Measurements from ENCODE around the gene ELK3. TPM values are rescaled to one million over a fixed set of nuclear protein-coding genes. Genes with fewer than 3 reads are reported as not detected.

Gene ELK3
- total RNA-seq, 1 experiment from 2014 or later, result 34.1 TPM

DNA sequence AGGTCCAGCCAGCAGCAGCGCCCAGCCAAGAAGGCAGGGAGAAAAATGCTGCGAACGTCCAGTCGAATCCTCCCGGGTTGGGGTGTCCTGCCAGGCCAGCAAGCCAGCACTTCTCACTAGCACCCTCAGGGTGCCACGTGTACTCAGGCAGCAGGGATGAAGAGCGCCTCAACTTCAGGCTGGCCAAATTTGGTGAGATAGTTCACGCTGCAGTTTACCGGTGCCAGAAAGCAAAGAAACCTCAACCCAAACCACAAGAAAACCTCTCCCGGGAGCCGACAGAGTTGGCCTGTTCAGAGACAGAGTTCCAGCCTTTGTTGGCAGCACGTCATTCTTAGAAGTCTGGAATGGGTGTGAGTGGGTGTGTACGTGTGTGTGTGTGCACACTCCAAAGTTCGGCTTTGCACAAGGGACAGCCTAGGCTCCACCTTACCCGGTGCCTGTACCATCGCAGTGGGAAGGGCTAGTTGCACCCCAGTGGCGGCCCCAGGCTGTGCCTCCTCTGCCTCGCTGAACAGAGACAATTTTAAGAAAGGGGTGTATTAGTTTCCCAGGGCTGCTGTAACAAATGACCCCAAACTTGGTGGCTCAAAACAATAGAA is 42.1 kb downstream of the ELK3 start:
- Mint-ChIP-seq H3K4me1 (ENCODE audit: low read depth, unreplicated experiment) (peaks cover 9% of the 10 kb centered on the region), H3K27me3 (ENCODE audit: unreplicated experiment) (no peaks in the 10 kb centered on the region), H3K36me3 (ENCODE audit: insufficient read depth, unreplicated experiment) (no peaks in the 10 kb centered on the region), H3K9me3 (ENCODE audit: low read depth, unreplicated experiment) (no peaks in the 10 kb centered on the region), H3K4me3 (ENCODE audit: low read depth, unreplicated experiment) (no peak overlapping the region), H3K27ac (ENCODE audit: unreplicated experiment) (no peak overlapping the region)
- DNase-seq, result no peak
- CTCF ChIA-PET, result no interaction called here
- intact Hi-C loops (cut with micrococcal nuclease; ENCODE audit: unreplicated experiment), result no loop called here
- TF ChIP-seq, protein P1, sequence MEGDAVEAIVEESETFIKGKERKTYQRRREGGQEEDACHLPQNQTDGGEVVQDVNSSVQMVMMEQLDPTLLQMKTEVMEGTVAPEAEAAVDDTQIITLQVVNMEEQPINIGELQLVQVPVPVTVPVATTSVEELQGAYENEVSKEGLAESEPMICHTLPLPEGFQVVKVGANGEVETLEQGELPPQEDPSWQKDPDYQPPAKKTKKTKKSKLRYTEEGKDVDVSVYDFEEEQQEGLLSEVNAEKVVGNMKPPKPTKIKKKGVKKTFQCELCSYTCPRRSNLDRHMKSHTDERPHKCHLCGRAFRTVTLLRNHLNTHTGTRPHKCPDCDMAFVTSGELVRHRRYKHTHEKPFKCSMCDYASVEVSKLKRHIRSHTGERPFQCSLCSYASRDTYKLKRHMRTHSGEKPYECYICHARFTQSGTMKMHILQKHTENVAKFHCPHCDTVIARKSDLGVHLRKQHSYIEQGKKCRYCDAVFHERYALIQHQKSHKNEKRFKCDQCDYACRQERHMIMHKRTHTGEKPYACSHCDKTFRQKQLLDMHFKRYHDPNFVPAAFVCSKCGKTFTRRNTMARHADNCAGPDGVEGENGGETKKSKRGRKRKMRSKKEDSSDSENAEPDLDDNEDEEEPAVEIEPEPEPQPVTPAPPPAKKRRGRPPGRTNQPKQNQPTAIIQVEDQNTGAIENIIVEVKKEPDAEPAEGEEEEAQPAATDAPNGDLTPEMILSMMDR (IDR thresholded peaks at IDR 0.05; ENCODE audit: unreplicated experiment), result no peak
- BruUV-seq (replicated peaks), result no TSS peak

DNA sequence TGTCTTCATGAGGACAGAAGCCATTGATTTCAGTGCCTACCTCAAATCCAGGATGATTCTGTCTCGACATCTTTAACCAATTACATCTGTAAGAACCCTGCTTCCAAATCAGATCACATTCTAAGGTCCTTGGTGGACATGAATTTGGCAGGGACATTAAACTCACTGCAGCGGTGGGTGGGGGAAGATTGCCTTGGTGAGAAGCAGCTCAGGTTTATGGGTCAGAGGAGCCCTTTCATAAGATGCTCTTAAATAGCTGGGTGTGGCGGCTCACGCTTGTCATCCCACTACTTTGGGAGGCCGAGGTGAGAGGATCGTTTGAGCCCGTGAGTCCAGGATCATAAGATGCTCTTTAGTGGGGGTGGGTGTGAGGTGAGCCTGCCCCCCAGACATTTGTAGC is 42.9 kb downstream of the ELK3 start:
- peaks cover 9% of the 10 kb centered on the region for H3K4me1 Mint-ChIP-seq (ENCODE audit: low read depth, unreplicated experiment)
- no peak for DNase-seq
- intact Hi-C loops (cut with micrococcal nuclease; ENCODE audit: unreplicated experiment), result no loop called here
- H3K9me3 Mint-ChIP-seq (ENCODE audit: low read depth, unreplicated experiment), result no peaks in the 10 kb centered on the region
- BruUV-seq (replicated peaks), result no TSS peak
- CTCF ChIA-PET, result no interaction called here
- TF ChIP-seq, protein P1 (IDR thresholded peaks at IDR 0.05; ENCODE audit: unreplicated experiment), result no peak
- H3K4me3 Mint-ChIP-seq (ENCODE audit: low read depth, unreplicated experiment), result no peak overlapping the region
- no peaks in the 10 kb centered on the region for H3K36me3 Mint-ChIP-seq (ENCODE audit: insufficient read depth, unreplicated experiment)
- no peaks in the 10 kb centered on the region for H3K27me3 Mint-ChIP-seq (ENCODE audit: unreplicated experiment)
- H3K27ac Mint-ChIP-seq (ENCODE audit: unreplicated experiment), result no peak overlapping the region

DNA sequence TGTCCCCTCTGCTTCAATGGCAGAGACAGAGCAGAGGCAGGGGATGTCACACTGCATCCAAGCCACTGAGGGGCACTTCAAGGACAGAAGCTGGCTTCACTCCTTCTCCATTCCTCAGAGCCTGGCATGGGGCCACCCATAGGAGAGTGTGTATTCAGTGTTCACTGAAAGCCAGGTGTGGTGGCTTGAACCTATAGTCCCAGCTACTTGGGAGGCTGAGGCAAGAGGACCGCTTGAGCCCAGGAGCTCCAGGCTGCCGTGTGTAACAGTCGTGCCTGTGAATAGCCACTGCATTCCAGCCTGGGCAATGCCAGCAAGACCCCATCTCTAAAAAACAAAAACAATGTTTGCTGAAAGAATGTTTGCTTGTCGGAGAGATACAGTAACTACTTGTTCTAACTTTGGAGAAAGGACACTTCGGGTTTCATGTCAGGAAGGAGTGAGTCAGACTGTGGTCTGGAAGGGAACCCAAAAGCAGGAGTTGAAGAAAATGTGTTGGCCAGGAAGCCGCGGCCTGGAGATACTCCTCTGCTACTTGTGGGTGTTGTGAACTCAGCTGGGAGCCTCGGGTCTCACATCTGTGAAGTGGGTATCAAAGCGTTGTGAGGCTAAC is 43.4 kb downstream of the ELK3 start:
- H3K4me3 Mint-ChIP-seq (ENCODE audit: low read depth, unreplicated experiment), result no peak overlapping the region
- peak overlapping the region; percentile 4 for H3K27ac Mint-ChIP-seq (ENCODE audit: unreplicated experiment)
- no peaks in the 10 kb centered on the region for H3K9me3 Mint-ChIP-seq (ENCODE audit: low read depth, unreplicated experiment)
- peak; percentile 13 for DNase-seq
- no peaks in the 10 kb centered on the region for H3K36me3 Mint-ChIP-seq (ENCODE audit: insufficient read depth, unreplicated experiment)
- H3K27me3 Mint-ChIP-seq (ENCODE audit: unreplicated experiment), result no peaks in the 10 kb centered on the region
- TF ChIP-seq, protein P1 (IDR thresholded peaks at IDR 0.05; ENCODE audit: unreplicated experiment), result no peak
- no TSS peak for BruUV-seq (replicated peaks)
- intact Hi-C loops (cut with micrococcal nuclease; ENCODE audit: unreplicated experiment), result no loop called here
- CTCF ChIA-PET, result no interaction called here
- peaks cover 9% of the 10 kb centered on the region for H3K4me1 Mint-ChIP-seq (ENCODE audit: low read depth, unreplicated experiment)

DNA sequence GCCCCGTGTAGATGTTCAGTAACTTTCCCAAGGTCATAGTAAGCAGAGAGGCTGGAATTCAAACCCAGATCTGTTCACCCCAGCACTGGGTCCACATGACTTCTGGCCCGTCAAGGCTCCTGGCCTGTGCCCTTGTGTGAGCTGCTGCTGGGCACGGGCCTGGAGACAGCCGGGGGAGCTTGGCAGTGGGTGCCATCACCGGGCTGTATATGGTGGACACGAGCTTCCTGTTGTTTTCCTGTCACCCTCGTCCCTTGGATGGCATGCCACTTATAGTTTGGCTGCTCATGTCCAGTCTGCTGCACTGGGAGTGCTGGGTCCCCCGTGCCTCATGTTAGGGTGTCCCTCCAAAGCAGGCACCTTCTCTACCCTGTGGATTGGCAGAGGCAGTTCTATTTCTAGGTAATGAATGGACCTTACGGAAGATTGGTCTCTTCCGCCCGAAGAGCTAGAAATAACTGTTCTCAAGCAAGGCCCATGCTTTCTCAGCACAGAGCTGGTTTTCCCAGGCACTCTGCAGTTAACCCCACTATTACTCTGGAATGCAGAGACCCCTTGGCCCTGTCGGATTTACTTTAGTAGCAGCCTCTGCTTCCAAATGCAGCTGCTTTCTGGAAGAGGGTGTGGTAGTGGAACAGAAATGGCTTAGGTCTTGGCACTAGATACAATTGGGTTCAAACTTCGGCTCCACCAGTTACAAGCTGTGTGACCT is 44.3 kb downstream of the ELK3 start:
- no peaks in the 10 kb centered on the region for H3K36me3 Mint-ChIP-seq (ENCODE audit: insufficient read depth, unreplicated experiment)
- H3K4me1 Mint-ChIP-seq (ENCODE audit: low read depth, unreplicated experiment), result peaks cover 9% of the 10 kb centered on the region
- no TSS peak for BruUV-seq (replicated peaks)
- no peaks in the 10 kb centered on the region for H3K9me3 Mint-ChIP-seq (ENCODE audit: low read depth, unreplicated experiment)
- H3K27ac Mint-ChIP-seq (ENCODE audit: unreplicated experiment), result no peak overlapping the region
- DNase-seq, result no peak
- CTCF ChIA-PET, result no interaction called here
- H3K27me3 Mint-ChIP-seq (ENCODE audit: unreplicated experiment), result no peaks in the 10 kb centered on the region
- TF ChIP-seq, protein P1 (IDR thresholded peaks at IDR 0.05; ENCODE audit: unreplicated experiment), result no peak
- H3K4me3 Mint-ChIP-seq (ENCODE audit: low read depth, unreplicated experiment), result no peak overlapping the region
- intact Hi-C loops (cut with micrococcal nuclease; ENCODE audit: unreplicated experiment), result no loop called here

All from Calu3 (cell line).